ENCODE data around the gene SRRM5. TPM values are rescaled to one million over a fixed set of nuclear protein-coding genes. Genes with fewer than 3 reads are reported as not detected.

Gene SRRM5
- polyA plus RNA-seq, 1 of the 3 experiments (the other 2 are of a cell fraction): 0.15 TPM

GRCh38 chr19:43638214-43638994 lies 26.5 kb downstream of the SRRM5 start (continued):
- TF ChIP-seq REST (IDR thresholded peaks at IDR 0.05; ENCODE audit: low read depth, low read length): no peak

DNA sequence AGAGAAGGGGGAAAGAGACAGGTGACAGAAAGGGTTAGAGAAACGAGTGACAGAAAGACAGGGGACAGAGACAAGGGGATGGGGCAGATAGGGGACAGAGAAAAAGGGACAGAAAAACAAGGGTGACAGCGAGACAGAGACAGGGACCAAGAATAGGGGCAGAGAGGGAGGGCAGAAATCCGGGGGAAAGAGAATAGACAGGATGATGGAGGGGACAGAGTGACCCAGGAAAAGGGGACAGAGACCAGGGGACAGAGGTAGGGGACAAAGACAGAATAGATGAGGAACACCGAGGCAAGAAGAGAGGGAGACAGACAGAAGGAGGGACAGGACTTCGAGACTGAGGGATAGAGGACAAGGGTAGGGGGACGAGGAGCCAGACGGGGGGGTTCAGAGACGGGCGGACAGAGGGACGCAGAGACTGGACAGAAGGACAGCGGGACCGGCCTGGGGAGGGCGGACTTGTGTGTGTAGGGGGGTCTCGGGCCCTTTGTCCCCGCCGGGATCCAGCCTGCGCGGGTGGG lies 27.2 kb downstream of the SRRM5 start:
- DNase-seq: no peak
- Histone ChIP-seq H3K4me3 (ENCODE audit: low read depth in 2 of 2, low read length in 1 of 2) (peak overlapping the region in 1 of 2 experiments; percentile 50; a peak in 2 of 4 replicates), H2AFZ (ENCODE audit: low read depth) (no peak overlapping the region), H3K27ac (ENCODE audit: low read depth in 2 of 2, low read length in 1 of 2) (no peak overlapping the region), H3K9me3 (no peaks in the 10 kb centered on the region), H3K4me2 (peak overlapping the region; percentile 24; the same call in 1 of the 2 replicates), H3K4me1 (ENCODE audit: control insufficient read depth in 1 of 2, insufficient read depth in 2 of 2, low read depth in 1 of 2, low read length in 1 of 2) (peaks cover 0 to 14% of the 10 kb centered on the region in 2 experiments; a peak in 1 of 4 replicates), H3F3A (replicated peaks; ENCODE audit: insufficient read depth) (peaks cover 12% of the 10 kb centered on the region), H3K9ac (no peak overlapping the region), H3K9me2 (no peaks in the 10 kb centered on the region), H4K20me1 (ENCODE audit: insufficient read depth) (no peaks in the 10 kb centered on the region), H3K27me3 (ENCODE audit: insufficient read depth) (no peaks in the 10 kb centered on the region; the same call in 1 of the 2 replicates), H3K36me3 (replicated peaks in 1 of 2; ENCODE audit: control insufficient read depth in 1 of 2, insufficient read depth in 2 of 2, low read length in 1 of 2) (no peaks in the 10 kb centered on the region), H3K79me2 (ENCODE audit: insufficient read depth) (no peaks in the 10 kb centered on the region)
- TF ChIP-seq MAX (IDR thresholded peaks at IDR 0.05; ENCODE audit: low read depth) (no peak), GABPA (IDR thresholded peaks at IDR 0.05; ENCODE audit: low read depth) (no peak)
- POLR2A ChIA-PET: no interaction called here
- 14% methylated on average over 10 of the region's 18 CpGs for WGBS (ENCODE audit: low lambda C conversion rate)
- CTCF ChIA-PET: no interaction called here

DNA sequence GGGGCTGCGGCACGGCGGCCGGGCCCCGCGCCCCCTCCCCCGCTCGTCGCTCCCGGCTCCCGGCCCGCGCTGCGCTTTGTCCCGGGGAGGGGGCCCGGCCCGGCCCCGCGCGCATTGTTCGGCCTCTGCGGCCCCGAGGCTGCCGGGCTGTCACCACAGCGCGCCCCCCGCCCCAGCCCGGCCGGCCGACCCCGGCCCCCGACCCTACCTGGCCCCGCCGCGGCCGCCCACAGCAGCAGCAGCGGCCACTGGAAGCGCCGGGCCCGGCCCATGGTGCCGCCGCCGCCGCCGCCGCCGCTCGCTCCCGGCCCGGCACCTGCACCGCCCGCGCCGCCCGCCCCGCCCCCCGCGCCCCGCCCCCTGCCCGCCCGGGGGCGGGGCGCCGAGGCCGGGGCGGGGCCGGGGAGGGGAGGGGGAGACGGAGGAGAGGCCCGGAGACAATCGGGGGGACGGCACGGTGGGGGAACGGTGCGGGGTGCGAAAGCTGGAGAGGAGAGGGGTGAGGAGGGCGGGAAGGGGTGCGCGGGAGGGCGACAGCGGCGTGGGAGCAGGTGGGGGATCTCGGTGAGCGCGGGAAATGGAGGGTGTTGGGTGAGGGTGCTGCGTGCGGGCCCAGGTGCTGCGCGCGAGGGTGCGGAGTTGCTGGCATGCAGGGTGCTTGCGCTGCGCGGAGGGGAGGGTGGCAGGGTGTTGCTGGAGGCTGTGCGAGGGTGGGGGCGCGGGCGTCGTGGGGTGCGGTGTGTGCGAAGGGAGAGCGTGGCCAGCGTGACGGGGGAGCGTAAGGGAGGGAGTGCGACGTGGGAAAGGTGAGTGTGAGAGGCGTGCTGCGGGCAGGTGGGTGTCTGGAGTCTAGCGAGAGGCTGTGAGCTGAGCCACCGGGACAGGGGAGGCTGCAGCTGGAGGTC lies 27.9 kb downstream of the SRRM5 start, which contains the start of gene CADM4:
CADM4 (minus strand) TSS at position 332 of the 905 bp plus-strand sequence; CDS start at position 272, 60 bp downstream.
- Histone ChIP-seq H3K4me1 (ENCODE audit: control insufficient read depth in 1 of 2, insufficient read depth in 2 of 2, low read depth in 1 of 2, low read length in 1 of 2) (peaks cover 0 to 14% of the 10 kb centered on the region in 2 experiments; a peak in 1 of 4 replicates), H3K4me3 (ENCODE audit: low read depth in 2 of 2, low read length in 1 of 2) (peak within 1 kb of the TSS; percentile 50 to 59), H3K36me3 (replicated peaks in 1 of 2; ENCODE audit: control insufficient read depth in 1 of 2, insufficient read depth in 2 of 2, low read length in 1 of 2) (no peaks in the 10 kb centered on the region), H3K9ac (no peak within 1 kb of the TSS), H3K9me3 (no peaks in the 10 kb centered on the region), H3K27ac (ENCODE audit: low read depth in 2 of 2, low read length in 1 of 2) (no peak within 1 kb of the TSS; a peak in 1 of 4 replicates), H3K27me3 (ENCODE audit: insufficient read depth) (no peaks in the 10 kb centered on the region; the same call in 1 of the 2 replicates), H3F3A (replicated peaks; ENCODE audit: insufficient read depth) (peaks cover 12% of the 10 kb centered on the region), H2AFZ (ENCODE audit: low read depth) (peak within 1 kb of the TSS; percentile 63; the same call in 1 of the 2 replicates), H3K79me2 (ENCODE audit: insufficient read depth) (no peaks in the 10 kb centered on the region), H3K9me2 (no peaks in the 10 kb centered on the region), H4K20me1 (ENCODE audit: insufficient read depth) (no peaks in the 10 kb centered on the region), H3K4me2 (peak within 1 kb of the TSS; percentile 81)
- ChIA-PET POLR2A (no interaction called here), CTCF (interaction anchor here (2.0 kb wide), 1 partner anchor 12 kb away, joined by 10 read pairs; no protein-coding TSS in a partner anchor)
- DNase-seq: peak; percentile 93
- 4% methylated on average over 71 of the region's 110 CpGs for WGBS (ENCODE audit: low lambda C conversion rate)
- TF ChIP-seq CTCF (IDR thresholded peaks at IDR 0.05) (no peak), MAX (IDR thresholded peaks at IDR 0.05; ENCODE audit: low read depth) (peak; percentile 73; the same call in 1 of the 2 replicates)
